Midbrain (tissue), 1 donor: ENCODE results near the gene FAXC.
"Not testable (repeated sequence)": the region's sequence is repeated elsewhere in the genome, so short reads cannot be mapped to it uniquely, and the experiment has no call there.

ENCODE experiments used
- DNase-seq: peaks from one replicate; lab custom pipeline; 2025; lab: John Stamatoyannopoulos, UW

Gene FAXC

DNA sequence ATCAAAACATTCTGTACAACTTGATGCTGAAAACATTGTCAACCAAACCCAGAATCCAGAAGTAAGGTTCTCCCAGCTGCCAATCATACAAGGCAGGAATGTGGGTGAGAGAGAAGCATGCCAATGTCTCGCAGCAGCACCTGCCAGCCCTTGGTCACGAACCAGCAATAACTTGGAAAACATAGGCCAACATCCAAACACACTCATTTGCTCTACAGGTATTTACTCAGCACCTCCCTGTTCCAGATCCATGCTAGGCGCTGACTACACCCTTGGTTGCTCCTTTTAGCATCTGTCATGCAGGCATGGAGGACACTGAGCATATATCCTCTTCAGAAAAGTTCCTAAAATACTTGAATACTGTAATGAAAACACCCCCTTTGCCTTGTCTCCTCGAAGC lies 63.6 kb downstream of the FAXC start:
- DNase-seq = no peak

GRCh38 chr6:99282479-99283062 lies 66.9 kb downstream of the FAXC start:
- no peak for DNase-seq

- no peak for DNase-seq
Observed at GRCh38 chr6:99276747-99277146, 72.7 kb downstream of the FAXC start.

DNA sequence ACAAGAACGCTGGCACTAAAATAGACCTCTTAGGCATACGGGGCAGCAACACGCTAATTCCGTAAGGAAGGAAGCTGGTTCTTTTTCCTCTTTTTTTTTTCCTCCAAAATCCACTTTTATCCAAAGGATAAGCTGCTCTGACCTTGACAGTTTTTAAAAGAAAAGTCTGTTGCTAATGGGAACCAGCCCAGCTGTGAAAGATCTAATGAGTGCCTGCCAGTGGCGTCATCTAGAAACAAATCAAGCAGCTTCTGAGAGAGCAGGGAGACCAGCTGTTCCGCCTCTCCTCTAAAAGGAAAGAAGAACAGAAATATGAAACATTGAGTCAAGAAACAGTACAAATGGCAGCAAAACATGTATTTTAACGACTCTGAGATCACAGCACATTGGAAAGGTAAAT lies 78.6 kb downstream of the FAXC start:
- DNase-seq = no peak

- no peak for DNase-seq
Observed at GRCh38 chr6:99270030-99270429, 79.4 kb downstream of the FAXC start.

DNA sequence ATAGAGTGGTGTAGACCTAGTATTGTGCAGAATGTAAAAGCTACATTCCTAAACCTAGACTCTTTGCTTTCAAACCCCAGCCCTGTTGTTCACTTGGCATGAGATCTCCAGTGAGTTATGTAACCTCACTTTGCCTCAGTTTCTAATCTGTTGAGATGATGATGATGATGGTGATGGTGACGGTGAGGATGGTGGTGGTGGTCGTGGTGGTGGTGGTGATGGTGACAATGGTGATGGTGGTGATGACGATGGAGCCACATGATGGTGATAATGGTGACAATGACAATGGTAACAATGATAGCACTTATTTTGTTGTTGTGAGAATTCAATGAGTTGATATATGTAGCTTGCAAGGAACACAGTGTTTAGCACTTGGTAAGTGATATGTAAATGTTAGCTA lies 80.3 kb downstream of the FAXC start:
- DNase-seq = no peak

GRCh38 chr6:99266996-99267395 lies 82.5 kb downstream of the FAXC start:
- DNase-seq = not testable (repeated sequence)

DNA sequence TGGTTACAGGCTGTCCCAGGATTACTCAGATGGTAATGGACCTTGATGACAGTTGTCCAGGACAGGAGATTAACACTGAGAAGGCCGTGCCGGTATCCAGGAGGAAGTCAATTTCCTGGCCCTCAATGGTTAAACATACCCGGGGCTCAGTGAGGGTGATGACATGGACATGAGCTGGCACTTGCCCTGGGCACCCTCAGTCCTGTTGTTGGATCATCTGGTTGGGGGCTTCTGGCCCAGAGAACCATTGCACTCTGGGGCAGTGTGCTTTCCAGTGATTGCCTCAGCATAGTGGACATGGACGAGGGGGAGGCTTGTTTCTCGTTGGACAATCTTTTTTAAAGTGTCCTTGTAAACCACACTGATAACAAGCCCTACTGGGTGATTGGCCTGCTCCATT lies 84.0 kb downstream of the FAXC start:
- DNase-seq = not testable (repeated sequence)

DNA sequence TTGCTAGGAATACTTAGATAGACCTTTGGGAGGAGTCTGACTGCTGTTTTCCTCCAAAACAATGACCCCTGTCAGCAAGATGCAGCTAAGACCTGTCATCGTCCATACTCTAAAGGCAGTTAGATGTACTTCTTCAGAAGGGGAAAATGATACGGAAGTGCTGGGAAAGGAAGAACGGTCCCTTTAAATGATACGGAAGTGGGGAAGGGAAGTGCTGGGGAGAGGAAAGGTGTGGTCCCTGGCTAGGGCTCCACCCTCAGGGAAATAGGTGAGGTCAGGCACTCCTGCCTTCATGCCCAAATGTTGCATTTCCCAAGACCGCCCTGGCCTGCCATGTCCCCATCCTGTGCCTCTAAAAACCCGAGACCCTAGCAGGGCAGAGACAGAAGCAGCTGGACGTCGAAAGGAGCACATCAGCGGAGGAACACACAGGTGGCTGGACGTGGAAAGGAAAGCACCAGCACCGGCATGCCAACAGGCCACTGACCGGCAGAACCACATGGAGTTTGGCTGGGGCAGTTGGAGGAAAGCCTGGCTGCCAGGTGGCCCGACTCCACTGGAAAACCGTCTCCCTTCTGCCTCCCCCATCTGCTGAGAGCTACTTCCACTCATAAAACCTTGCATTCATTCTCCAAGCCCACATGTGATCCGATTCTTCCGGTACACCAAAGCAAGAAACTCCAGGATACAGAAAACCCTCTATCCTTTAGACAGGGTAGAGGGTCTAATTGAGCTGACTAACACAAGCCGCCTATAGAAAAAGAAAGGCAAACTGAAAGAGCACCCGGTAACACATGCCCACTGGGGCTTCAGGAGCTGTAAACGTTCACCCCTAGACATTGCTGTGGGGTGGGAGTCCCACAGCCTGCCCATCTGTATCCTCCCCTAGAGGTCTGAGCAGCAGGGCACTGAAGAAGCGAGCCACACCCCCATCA lies 94.6 kb downstream of the FAXC start:
- DNase-seq = no peak

GRCh38 chr6:99253271-99253670 lies 96.2 kb downstream of the FAXC start:
- no peak for DNase-seq

DNA sequence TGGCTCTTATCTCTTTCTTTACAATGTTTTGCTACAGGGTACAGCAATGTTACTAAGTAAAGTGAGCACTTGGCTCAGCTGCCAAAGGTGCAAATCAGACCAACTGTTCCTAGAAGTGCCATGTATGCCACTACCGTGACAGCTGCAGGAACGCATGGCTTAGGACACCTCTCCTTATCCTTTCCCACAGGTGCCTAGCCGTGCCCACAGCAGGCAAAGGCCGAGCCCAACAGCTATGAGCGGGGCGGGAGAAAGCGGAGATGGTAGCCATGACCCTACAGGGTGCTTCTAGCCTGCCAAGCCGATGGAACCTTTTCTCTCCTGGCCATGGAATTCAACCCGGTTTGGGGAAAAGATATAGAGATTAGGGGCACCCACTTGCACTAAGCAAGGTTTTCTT lies 97.1 kb downstream of the FAXC start:
- DNase-seq = no peak

GRCh38 chr6:99250476-99250875 lies 99.0 kb downstream of the FAXC start:
- no peak for DNase-seq

GRCh38 chr6:99246602-99247001 lies 102.9 kb downstream of the FAXC start:
- no peak for DNase-seq

- DNase-seq = peak; percentile 50
Observed at GRCh38 chr6:99241905-99242534, 107.5 kb downstream of the FAXC start.

- DNase-seq = no peak
Observed at GRCh38 chr6:99236010-99236409, 113.5 kb downstream of the FAXC start.

DNA sequence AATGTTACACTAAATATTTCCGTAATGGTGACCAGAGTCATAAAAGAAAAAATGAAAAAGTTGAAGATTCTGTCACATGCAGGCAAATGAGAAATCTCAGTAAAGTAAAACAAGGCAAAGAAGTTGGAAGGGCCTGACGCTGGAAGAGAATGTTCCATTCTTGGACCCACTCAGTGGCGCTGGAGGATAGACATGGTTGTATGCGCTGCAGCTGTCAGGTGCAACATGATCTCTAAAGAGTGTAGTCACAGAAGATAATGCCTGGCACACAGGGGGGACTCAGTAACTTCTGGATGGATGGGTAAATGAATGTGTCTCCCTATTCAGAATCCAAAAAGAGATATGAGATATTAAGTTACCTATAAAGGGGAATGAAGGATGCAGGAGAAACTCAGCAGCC lies 116.3 kb downstream of the FAXC start:
- no peak for DNase-seq

GRCh38 chr6:99232056-99232455 lies 117.4 kb downstream of the FAXC start:
- DNase-seq = no peak

- DNase-seq = no peak
Observed at GRCh38 chr6:99225172-99225571, 124.3 kb downstream of the FAXC start.
